ENCODE measurements around the gene ALDH3A2.
"Not testable (repeated sequence)": the region's sequence is repeated elsewhere in the genome, so short reads cannot be mapped to it uniquely, and the experiment has no call there.

The ALDH3A2 gene

DNA sequence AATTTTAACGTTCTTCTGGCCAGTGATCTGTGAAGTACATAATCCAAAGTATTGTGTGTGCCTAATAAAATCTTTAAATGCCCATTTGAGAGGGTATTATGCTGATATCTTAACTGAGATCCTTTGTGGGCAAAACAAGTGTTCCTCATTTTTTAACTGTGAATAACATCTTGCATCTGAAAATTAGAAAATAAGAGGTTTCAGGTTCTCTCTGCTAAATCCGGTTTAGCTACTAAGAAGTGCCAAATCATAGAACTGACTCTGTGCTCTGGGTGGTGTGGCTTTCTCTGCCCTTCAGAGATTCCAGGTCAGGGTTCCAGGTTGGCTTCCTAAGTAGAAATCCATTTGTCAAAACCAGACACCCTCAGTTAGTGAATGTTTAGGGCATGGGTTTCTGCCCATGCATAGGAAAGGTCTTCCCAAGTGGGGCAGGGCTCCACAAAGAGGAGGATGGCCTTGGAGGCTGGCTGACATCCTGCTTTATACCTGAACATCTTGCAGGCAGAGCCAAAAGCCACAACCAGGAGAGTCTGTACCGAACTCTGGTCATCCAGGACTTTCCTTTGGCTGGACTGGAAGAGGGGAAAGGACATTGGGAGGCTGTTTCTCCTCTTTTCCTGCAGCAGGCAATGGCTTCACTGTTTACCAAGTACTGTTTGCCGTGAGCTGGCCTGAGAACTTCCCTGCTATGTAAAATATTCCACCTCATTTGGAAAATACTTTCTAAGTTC lies 8.5 kb downstream of the ALDH3A2 start:
- no peak for DNase-seq
- TF ChIP-seq POLR2A (IDR thresholded peaks at IDR 0.05; ENCODE audit: low read length) (no peak), GATA1 (IDR thresholded peaks at IDR 0.05; ENCODE audit: low read depth, low read length) (no peak)

DNA sequence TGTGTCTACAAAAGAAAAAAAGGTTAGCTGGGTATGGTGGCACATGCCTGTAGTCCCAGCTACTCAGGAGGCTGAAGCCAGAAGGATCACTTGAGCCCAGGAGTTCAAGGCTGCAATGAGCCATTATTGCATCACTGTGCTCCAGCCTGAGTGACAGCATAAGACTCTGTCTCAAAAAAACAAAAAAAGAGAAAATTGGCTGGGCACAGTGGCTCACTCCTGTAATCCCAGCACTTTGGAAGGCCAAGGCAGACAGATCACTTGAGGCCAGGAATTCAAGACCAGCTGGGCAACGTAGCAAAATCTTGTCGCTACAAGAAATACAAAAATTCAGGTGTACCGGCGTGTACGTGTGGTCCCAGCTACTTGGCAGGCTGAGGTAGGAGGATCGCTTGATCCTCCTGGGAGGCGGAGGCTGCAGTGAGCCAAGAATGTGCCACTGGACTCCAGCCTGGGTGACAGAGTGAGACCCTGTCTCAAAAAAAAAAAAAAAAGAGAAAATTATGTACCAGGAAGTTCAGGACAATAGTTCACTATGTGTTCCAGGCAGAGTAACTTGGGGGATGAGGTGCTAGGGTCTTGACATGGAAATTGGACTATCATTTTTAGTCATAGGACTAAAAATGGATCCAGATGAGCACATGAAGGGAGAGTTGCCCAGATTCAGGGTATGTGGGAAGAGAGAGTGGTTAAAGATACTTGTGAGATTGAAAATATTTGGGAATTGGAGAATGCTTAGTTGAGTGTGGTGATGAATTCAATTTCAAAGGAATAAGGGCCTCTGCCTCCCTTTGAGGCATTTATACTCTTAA lies 11.0 kb downstream of the ALDH3A2 start:
- TF ChIP-seq POLR2A (IDR thresholded peaks at IDR 0.05; ENCODE audit: low read length): no peak
- DNase-seq: no peak

DNA sequence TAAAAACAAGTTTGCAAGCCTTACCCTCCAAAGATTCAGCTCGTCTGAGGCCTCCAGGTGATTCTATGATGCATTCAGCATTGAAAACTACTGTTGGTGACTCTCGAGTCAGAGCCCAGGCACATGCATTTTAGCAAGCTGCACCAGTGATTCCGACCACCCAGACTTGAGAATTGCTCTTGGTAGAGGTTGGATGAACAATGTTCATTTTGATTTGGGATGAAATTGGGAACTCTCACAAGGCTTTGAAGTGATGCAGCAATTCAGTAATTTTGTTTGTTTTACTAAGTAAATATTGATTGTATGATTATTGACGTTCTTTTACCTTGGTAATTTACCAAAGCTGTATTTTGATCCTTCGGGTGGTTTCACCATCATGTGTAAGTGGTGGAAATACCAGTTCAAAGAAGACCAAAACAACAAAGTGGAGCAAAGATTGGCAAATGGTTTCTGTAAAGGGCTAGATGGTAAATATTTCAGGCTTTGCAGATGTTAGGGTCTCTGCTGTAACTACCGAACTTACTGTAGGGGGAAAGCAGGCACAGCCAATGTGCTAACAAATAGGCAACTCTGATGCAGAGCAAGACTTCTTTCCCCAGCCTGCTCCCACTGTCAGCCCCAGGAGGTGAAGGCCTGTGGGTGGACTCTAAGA lies 11.8 kb downstream of the ALDH3A2 start:
- TF ChIP-seq POLR2A (IDR thresholded peaks at IDR 0.05; ENCODE audit: low read length) (no peak), GATA1 (IDR thresholded peaks at IDR 0.05; ENCODE audit: low read depth, low read length) (no peak)
- no peak for DNase-seq

DNA sequence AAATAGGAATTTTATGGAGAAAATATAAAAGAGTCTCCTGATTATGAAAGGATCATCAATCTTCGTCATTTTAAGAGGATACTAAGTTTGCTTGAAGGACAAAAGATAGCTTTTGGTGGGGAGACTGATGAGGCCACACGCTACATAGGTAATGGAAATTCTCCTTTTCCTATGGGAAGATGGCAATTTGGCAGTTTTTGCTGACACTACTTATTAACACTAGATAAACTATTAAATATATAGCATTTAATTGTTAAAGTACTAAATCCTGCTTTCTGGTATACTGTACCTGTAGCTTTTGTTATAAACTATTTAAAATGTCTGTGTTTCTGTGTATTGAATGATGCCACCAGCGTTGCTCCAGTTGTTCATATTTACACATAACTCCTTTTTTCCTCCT lies 12.6 kb downstream of the ALDH3A2 start:
- no peak for TF ChIP-seq GATA1 (IDR thresholded peaks at IDR 0.05; ENCODE audit: low read depth, low read length)
- no peak for TF ChIP-seq POLR2A (IDR thresholded peaks at IDR 0.05; ENCODE audit: low read length)
- DNase-seq: no peak

DNA sequence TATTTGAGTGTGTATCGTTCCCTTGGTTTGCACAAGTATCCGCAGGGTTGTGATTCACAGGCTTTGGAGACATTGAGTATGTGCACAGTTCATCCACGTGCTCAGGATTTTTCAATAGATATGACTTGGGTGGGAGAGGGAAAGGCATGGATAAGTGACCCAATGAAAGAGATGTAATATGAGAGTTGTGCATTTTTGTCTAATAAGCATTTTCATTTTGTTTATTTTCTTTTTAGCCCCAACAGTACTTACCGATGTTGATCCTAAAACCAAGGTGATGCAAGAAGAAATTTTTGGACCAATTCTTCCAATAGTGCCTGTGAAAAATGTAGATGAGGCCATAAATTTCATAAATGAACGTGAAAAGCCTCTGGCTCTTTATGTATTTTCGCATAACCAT lies 14.5 kb downstream of the ALDH3A2 start:
- TF ChIP-seq GATA1 (IDR thresholded peaks at IDR 0.05; ENCODE audit: low read depth, low read length) (no peak), POLR2A (IDR thresholded peaks at IDR 0.05; ENCODE audit: low read length) (no peak)
- no peak for DNase-seq

DNA sequence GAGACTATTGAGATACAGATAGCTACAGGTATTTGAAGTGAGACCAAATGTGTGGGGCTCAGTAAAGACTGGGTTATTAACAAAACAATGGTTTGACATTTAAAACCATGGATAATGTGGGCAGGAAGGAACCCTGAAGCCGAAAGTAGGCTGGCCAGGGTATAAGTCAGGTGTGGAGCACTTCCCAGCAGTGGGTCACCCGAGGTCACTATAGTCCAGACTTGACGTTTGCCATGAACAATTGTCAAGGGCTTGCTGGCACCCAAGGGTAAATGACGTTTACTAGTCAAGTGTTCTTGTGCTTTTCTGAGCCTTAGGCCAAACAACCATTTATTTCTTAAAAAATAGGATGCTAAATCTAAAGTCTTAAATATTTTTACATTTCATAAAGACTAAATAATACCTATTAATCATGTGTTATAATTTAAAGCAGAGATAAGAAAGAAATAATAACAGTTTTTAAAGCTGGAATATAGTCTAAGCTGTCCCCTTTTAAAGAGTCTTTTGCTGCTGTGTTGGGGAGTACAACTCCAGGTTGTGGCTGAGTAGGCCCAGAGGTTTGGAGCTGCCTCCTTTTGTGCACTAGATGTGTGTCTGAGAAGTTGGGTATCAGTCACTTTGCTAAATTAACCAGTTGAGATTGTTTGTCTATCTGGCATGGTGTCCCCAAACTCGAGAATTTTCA lies 15.7 kb downstream of the ALDH3A2 start:
- TF ChIP-seq POLR2A (IDR thresholded peaks at IDR 0.05; ENCODE audit: low read length) (no peak), GATA1 (IDR thresholded peaks at IDR 0.05; ENCODE audit: low read depth, low read length) (no peak)
- DNase-seq: no peak

DNA sequence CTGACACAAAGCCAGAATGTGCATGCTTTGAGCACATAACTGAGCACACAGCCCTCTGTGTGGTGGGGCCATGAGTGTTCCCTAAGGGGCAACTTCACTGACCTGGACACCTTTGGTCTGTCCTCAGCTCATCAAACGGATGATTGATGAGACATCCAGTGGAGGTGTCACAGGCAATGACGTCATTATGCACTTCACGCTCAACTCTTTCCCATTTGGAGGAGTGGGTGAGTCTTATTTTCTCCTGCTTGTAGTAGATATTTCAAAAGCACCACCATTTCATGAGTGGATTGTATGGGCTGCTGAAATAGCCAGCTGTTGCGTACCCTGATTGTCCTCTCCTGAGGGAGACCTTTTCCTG lies 16.2 kb downstream of the ALDH3A2 start:
- DNase-seq: no peak
- TF ChIP-seq POLR2A (IDR thresholded peaks at IDR 0.05; ENCODE audit: low read length) (no peak), GATA1 (IDR thresholded peaks at IDR 0.05; ENCODE audit: low read depth, low read length) (no peak)

DNA sequence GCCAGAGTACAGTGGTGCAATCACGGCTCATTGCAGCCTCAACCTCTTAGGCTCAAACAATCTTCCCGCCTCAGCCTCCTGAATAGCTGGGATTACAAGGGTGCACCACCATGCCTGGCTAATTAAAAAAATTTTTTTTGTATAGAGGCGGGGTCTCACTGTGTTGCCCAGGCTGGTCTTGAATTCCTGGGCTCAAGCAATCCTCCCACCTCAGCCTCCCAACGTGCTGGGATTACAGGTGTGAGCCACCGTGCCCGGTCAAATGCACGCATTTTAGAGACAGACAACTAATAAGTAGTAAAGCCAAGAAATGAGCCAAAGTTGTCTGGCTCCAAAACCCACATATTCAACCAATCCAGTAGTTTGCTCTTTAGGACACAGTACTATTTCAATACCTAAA lies 21.1 kb downstream of the ALDH3A2 start:
- DNase-seq: not testable (repeated sequence)

DNA sequence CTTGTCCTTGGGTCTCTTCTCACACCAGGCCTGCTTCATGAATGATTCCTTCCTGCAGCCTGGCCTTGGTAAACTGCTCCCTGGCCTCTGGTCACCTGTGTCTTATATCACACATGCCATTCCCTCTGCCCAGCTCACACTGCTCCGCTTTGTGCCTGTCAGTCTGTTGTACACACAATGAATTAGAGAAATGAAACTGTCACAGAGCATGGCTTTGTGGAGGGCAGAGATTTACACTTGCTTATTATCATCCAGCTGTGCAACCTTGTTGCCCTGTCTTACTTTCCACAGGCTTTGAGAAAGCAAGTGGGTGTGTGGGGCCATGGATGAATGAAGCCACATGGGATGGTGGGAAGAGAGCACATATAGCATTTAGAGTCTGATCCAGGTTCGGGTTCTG lies 22.4 kb downstream of the ALDH3A2 start:
- TF ChIP-seq GATA1 (IDR thresholded peaks at IDR 0.05; ENCODE audit: low read depth, low read length) (no peak), POLR2A (IDR thresholded peaks at IDR 0.05; ENCODE audit: low read length) (no peak)
- DNase-seq: no peak

DNA sequence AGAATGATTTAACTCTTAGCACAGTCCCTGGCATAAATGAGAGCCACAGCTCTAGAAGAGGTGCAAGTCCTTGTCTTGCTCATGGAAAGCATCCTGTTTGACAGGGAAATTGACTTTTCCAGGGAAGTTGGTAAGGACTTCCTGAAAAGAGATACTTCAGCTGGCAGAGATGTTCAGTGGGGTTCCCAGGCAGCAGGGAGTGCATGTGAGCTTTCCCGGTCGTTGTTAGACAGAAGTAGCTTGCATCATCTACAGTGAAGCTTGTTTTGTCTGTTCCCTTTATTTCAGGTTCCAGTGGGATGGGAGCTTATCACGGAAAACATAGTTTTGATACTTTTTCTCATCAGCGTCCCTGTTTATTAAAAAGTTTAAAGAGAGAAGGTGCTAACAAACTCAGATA lies 22.9 kb downstream of the ALDH3A2 start:
- no peak for DNase-seq
- TF ChIP-seq GATA1 (IDR thresholded peaks at IDR 0.05; ENCODE audit: low read depth, low read length) (no peak), POLR2A (IDR thresholded peaks at IDR 0.05; ENCODE audit: low read length) (no peak)

DNA sequence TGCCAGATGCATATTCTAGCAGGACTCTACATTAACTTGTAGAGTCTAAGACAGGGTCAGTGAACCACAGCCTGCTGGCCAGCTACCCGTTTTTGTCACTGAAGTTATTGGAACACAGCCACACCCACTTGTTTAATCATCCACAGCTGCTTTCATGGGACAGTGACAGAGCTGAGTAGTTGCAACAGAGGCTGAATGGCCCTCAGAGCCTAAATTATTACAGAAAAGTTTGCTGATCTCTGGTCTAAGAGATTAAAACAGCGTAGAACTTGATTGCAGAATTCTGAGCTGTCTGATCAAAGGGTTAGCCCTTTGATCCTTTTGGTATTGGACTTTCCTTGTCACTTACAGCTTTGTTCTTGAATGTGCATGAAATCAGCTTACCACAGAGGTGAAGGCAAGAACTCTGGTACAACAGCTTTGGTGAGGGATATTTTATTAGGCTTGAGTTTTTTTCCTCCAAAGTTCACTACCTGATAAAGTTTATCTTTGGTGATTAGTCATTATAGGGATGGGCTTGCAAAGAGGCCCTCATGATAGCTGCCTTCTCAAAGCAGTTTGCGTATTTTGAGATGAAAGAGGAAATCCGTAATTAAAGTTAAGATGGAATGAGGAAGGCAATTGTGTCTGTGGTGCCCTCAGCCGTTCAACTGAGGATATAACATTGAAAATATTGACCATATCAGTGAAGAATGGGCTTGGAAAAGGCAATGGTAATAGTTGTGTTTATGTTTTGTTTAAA lies 23.6 kb downstream of the ALDH3A2 start:
- TF ChIP-seq GATA1 (IDR thresholded peaks at IDR 0.05; ENCODE audit: low read depth, low read length) (no peak), POLR2A (IDR thresholded peaks at IDR 0.05; ENCODE audit: low read length) (no peak)
- peak; percentile 59 to 69 for DNase-seq

DNA sequence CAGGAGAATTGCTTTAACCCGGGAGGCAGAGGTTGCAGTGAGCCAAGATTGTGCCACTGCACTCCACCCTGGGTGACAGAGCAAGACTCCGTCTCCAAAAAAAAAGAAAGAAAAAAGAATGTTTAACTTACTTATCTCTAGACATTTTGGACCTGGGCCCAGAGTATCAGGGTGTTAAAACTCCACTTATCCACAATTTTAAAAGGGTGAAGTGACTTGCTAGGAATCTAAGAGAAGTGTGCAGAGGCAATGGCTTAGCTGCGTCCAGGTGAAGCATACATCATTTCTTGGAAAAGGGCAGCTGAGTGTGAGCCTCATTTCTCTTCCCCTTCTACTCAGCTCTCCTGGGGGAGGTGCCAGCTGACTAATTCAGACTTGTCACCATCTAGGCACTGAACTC lies 25.1 kb downstream of the ALDH3A2 start:
- no peak for DNase-seq
- no peak for TF ChIP-seq POLR2A (IDR thresholded peaks at IDR 0.05; ENCODE audit: low read length)
- TF ChIP-seq GATA1 (IDR thresholded peaks at IDR 0.05; ENCODE audit: low read depth, low read length): no peak

DNA sequence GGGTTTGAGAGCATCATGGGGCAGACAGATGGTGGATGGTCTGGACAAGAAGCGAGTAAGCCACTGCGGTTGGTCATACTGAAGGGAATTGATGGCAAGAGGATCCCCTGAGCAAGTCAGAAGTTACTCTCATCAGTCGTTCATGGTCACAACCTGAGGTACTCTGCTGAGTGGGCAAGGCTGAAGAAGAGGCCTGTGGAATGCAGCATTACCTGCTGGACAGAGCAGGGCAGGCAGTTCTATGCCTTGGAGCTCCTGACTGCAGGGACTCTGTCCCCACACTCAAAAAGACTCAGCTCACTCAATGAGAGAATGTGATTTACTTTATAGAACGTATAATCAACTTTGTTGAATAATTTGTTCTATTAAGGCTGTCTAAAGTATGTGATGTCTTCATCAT lies 28.3 kb downstream of the ALDH3A2 start:
- no peak for TF ChIP-seq POLR2A (IDR thresholded peaks at IDR 0.05; ENCODE audit: low read length)
- no peak for TF ChIP-seq GATA1 (IDR thresholded peaks at IDR 0.05; ENCODE audit: low read depth, low read length)
- DNase-seq: no peak
